CD14-positive monocyte (primary cell): ENCODE measurements around the gene SLC36A4. TPM values are rescaled to one million over a fixed set of nuclear protein-coding genes. Genes with fewer than 3 reads are reported as not detected.

Source experiments
- DNase-seq, 3 donors: peaks; one replicate each; pipeline ENCODE4 v3.0.0-alpha.2; 2011 to 2022
- H2AFZ ChIP-seq: 2 replicates; pipeline ENCODE4 v1.6.0; 2012; ENCODE audit warnings: mild to moderate bottlenecking, low read depth, low read length, inconsistent platforms; ENCODE audit not compliant: insufficient read depth, poor library complexity, severe bottlenecking
- H3K27ac ChIP-seq, 2 donors: 1 replicate in 1 of 2; 2 replicates in 1 of 2; pipeline ENCODE4 v1.5.1; 2012 to 2013; ENCODE audit warnings: low read length in 2 of 2, control low read depth in 1 of 2, inconsistent platforms in 1 of 2, low read depth in 1 of 2, mild to moderate bottlenecking in 1 of 2
- H3K27me3 ChIP-seq, 2 donors: one replicate each; pipeline versions ENCODE4 v1.6.0 to v1.6.1; 2011 to 2013; ENCODE audit warnings: low read length in 2 of 2; ENCODE audit not compliant: control insufficient read depth in 2 of 2, insufficient read depth in 2 of 2
- H3K36me3 ChIP-seq, 2 donors: replicated peaks in 1 of 2; 1 replicate in 1 of 2; 2 replicates in 1 of 2; pipeline versions ENCODE4 v1.5.1 to v1.6.1; 2012 to 2013; ENCODE audit warnings: low read length in 2 of 2, control low read depth in 1 of 2, inconsistent platforms in 1 of 2, mild to moderate bottlenecking in 1 of 2; ENCODE audit not compliant: insufficient read depth in 2 of 2, control insufficient read depth in 1 of 2
- H3K4me1 ChIP-seq, 2 donors: 1 replicate in 1 of 2; 2 replicates in 1 of 2; pipeline versions ENCODE4 v1.5.1 to v1.6.1; 2012 to 2013; ENCODE audit warnings: low read length in 2 of 2, control low read depth in 1 of 2, inconsistent platforms in 1 of 2, mild to moderate bottlenecking in 1 of 2, moderate library complexity in 1 of 2; ENCODE audit not compliant: insufficient read depth in 2 of 2, control insufficient read depth in 1 of 2
- H3K4me2 ChIP-seq: replicated peaks from 2 replicates; pipeline ENCODE3; 2012; ENCODE audit warnings: low read length, moderate library complexity, mild to moderate bottlenecking; ENCODE audit not compliant: poor library complexity, severe bottlenecking; ENCODE audit errors: extremely low read depth
- H3K4me3 ChIP-seq, 3 experiments: fragments of 200-600 bp in 1 of 3; sonication (generic) in 1 of 3; replicated peaks in 1 of 3; 1 replicate in 2 of 3; 2 replicates in 1 of 3; pipeline ENCODE4 v1.5.1; 2011 to 2013; ENCODE audit warnings: low read length in 3 of 3, mild to moderate bottlenecking in 3 of 3, control low read depth in 2 of 3, low read depth in 2 of 3, inconsistent platforms in 1 of 3, moderate library complexity in 1 of 3
- H3K79me2 ChIP-seq: 2 replicates; pipeline ENCODE4 v1.6.0; 2012; ENCODE audit warnings: mild to moderate bottlenecking, control low read depth, inconsistent platforms, low read length, moderate library complexity; ENCODE audit not compliant: insufficient read depth
- H3K9ac ChIP-seq: 2 replicates; pipeline ENCODE4 v1.6.0; 2017; ENCODE audit warnings: low read length, mild to moderate bottlenecking; ENCODE audit not compliant: insufficient read depth, poor library complexity, severe bottlenecking
- H3K9me3 ChIP-seq, 2 donors: replicated peaks in 1 of 2; 1 replicate in 1 of 2; 2 replicates in 1 of 2; pipeline versions ENCODE4 v1.5.1 to v1.6.1; 2012 to 2013; ENCODE audit warnings: low read length in 2 of 2, control low read depth in 1 of 2; ENCODE audit not compliant: control insufficient read depth in 1 of 2, insufficient read depth in 1 of 2
- H4K20me1 ChIP-seq: 2 replicates; pipeline ENCODE4 v1.6.0; 2012; ENCODE audit warnings: mild to moderate bottlenecking, low read length, control low read depth, moderate library complexity; ENCODE audit not compliant: insufficient read depth
- H3K27ac Mint-ChIP-seq, 7 donors: one replicate each; pipeline ENCODE4 v1.8.0; 2020; ENCODE audit warnings: mild to moderate bottlenecking in 7 of 7, mixed read lengths in 7 of 7, moderate library complexity in 6 of 7, inconsistent platforms in 2 of 7
- H3K27me3 Mint-ChIP-seq, 3 donors: one replicate each; pipeline ENCODE4 v1.8.0; 2021 to 2022; ENCODE audit warnings: low read depth in 3 of 3, mild to moderate bottlenecking in 3 of 3, mixed read lengths in 3 of 3, moderate library complexity in 3 of 3, inconsistent platforms in 1 of 3
- H3K36me3 Mint-ChIP-seq, 2 donors: one replicate each; pipeline ENCODE4 v1.8.0; 2020; ENCODE audit warnings: mixed read lengths in 2 of 2, inconsistent platforms in 1 of 2, mild to moderate bottlenecking in 1 of 2
- H3K4me1 Mint-ChIP-seq: one replicate; pipeline ENCODE4 v1.8.0; 2020; ENCODE audit warnings: mild to moderate bottlenecking, mixed read lengths
- H3K4me3 Mint-ChIP-seq, 2 donors: one replicate each; pipeline ENCODE4 v1.8.0; 2020; ENCODE audit warnings: mild to moderate bottlenecking in 2 of 2, mixed read lengths in 2 of 2, moderate library complexity in 1 of 2
- H3K9me3 Mint-ChIP-seq, 7 donors: one replicate each; pipeline ENCODE4 v1.8.0; 2020 to 2022; ENCODE audit warnings: mixed read lengths in 7 of 7, mild to moderate bottlenecking in 6 of 7, moderate library complexity in 6 of 7, inconsistent platforms in 2 of 7
- CTCF ChIP-seq: fragments of 200-600 bp; IDR thresholded peaks from one replicate; pipeline ENCODE4 v1.8.0; 2022; ENCODE audit warnings: antibody characterized with exemption, mild to moderate bottlenecking
- WGBS: methylation state at CpG from one replicate; pipeline ENCODE4 v1.1.5; 2013; ENCODE audit warnings: missing lambda C conversion rate; ENCODE audit not compliant: insufficient coverage; 5-methylcytosine and 5-hydroxymethylcytosine counted together
- intact Hi-C, 2 donors: fragments of 100-400 bp; cut with micrococcal nuclease; formaldehyde crosslinking; loops; one replicate each; pipeline versions ENCODE4 v1.15.0 to v1.15.1; 2023
- polyA plus RNA-seq, 3 donors: library from polyadenylated mRNA; depleted of rRNA in 1 of 3; unstranded in 2 of 3; stranded (reverse) in 1 of 3; fragments of 300-500 nt in 2 of 3; fragments of >200 nt in 1 of 3; fragmentation: Illumina TruSeq in 2 of 3; gene quantifications; 1 replicate in 2 of 3; 2 replicates in 1 of 3; pipeline ENCODE4 v1.2.3, GENCODE V29; 2012 to 2021

Gene SLC36A4
- polyA plus RNA-seq, 3 donors, result 21.1 to 65.2 (median 62.0) TPM

DNA sequence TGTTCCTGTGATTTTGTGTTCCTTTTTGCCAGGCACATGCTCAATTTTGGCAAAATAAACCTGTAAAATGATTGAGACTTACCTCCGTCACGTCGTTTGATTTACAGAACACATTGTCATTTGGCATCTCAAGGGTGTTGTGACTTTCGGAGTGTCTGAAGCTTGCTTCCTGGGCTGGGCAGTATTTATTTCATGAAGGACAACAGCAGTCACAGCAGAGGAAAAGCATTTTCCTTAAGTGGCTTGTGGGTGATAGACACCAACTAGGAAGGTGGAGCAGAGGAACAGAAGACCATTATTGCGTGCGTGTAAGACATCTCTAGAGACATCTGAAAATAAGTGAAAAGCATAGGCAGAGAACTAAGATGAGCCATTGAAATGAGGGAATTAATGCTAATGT is 80.2 kb downstream of the SLC36A4 start:
- 52% methylated on average over 4 of the region's 6 CpGs for WGBS
- H3K27me3 Mint-ChIP-seq, result peaks cover 9 to 14% (median 13%) of the 10 kb centered on the region in 3 donors

GRCh38 chr11:93116641-93117441 is 81.0 kb downstream of the SLC36A4 start:
- Histone ChIP-seq H3K79me2 (no peaks in the 10 kb centered on the region), H4K20me1 (no peaks in the 10 kb centered on the region), H3K4me3 (no peak overlapping the region), H3K4me1 (no peaks in the 10 kb centered on the region), H3K9me3 (no peaks in the 10 kb centered on the region), H2AFZ (no peak overlapping the region), H3K4me2 (no peak overlapping the region), H3K36me3 (no peaks in the 10 kb centered on the region), H3K27me3 (peaks cover 7 to 9% of the 10 kb centered on the region in 2 donors), H3K9ac (no peak overlapping the region), H3K27ac (no peak overlapping the region)
- no peaks in the 10 kb centered on the region for H3K4me1 Mint-ChIP-seq
- WGBS, result 68% methylated on average over 3 of the region's 6 CpGs
- no peak overlapping the region for H3K27ac Mint-ChIP-seq
- no peak overlapping the region for H3K4me3 Mint-ChIP-seq
- no peak for DNase-seq
- intact Hi-C loops, result no loop called here
- peaks cover 9 to 13% (median 12%) of the 10 kb centered on the region in 3 donors for H3K27me3 Mint-ChIP-seq
- peaks cover 0 to 3% (median 2%) of the 10 kb centered on the region in 7 donors for H3K9me3 Mint-ChIP-seq
- TF ChIP-seq CTCF, result no peak
- no peaks in the 10 kb centered on the region for H3K36me3 Mint-ChIP-seq

More for the DNA sequence above, 80.2 kb downstream of the SLC36A4 start:
- no peak overlapping the region for H3K4me3 Mint-ChIP-seq
- no peak for DNase-seq
- Histone ChIP-seq H2AFZ (no peak overlapping the region), H3K9me3 (no peaks in the 10 kb centered on the region), H3K4me1 (no peaks in the 10 kb centered on the region), H3K27me3 (peaks cover 7 to 9% of the 10 kb centered on the region in 2 donors), H4K20me1 (no peaks in the 10 kb centered on the region), H3K4me3 (no peak overlapping the region), H3K27ac (no peak overlapping the region), H3K79me2 (no peaks in the 10 kb centered on the region), H3K4me2 (no peak overlapping the region), H3K36me3 (no peaks in the 10 kb centered on the region), H3K9ac (no peak overlapping the region)
- intact Hi-C loops, result no loop called here
- TF ChIP-seq CTCF, result no peak
- no peaks in the 10 kb centered on the region for H3K4me1 Mint-ChIP-seq
- peak overlapping the region in 1 of 7 donors; percentile 5 for H3K27ac Mint-ChIP-seq
- no peaks in the 10 kb centered on the region for H3K36me3 Mint-ChIP-seq
- H3K9me3 Mint-ChIP-seq, result peaks cover 0 to 3% (median 2%) of the 10 kb centered on the region in 7 donors
